ENCODE results near the gene APOBEC3A. TPM values are rescaled to one million over a fixed set of nuclear protein-coding genes. Genes with fewer than 3 reads are reported as not detected.
A peak's percentile ranks its signal among the peaks of the same experiment; 100 is the strongest.

The APOBEC3A gene
- total RNA-seq, 1 donor from 2014 or later: not detected

DNA sequence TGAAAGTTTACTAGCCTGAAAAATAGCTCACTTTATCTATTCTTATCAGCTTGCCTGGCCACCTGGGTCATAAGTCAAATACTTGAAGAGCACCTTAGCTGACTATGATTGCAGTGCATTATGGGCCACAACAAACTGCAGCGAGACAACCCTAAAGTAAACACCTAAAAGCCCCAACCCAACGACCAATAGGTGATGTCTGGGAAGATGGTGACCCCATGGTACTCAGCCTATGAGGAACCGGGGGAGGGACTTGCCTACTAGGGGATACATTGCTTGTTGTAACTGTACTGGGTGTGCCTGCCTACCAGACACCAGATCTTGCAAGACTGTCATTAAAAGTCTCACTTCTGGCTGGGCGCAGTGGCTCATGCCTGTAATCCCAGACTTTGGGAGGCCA is 35.6 kb upstream of the APOBEC3A start:
- H3K4me1 Mint-ChIP-seq (ENCODE audit: low read depth): peaks cover 25% of the 10 kb centered on the region
- DNase-seq (ENCODE audit: low spot score): no peak
- no peaks in the 10 kb centered on the region for H3K36me3 Mint-ChIP-seq (ENCODE audit: low read depth)
- H3K9me3 Mint-ChIP-seq (ENCODE audit: low read depth): no peaks in the 10 kb centered on the region
- H3K27ac Mint-ChIP-seq (ENCODE audit: unreplicated experiment): no peak overlapping the region
- H3K27me3 Mint-ChIP-seq (ENCODE audit: low read depth): peaks cover 24% of the 10 kb centered on the region
- TF ChIP-seq CTCF (IDR thresholded peaks at IDR 0.05): no peak
- H3K4me3 Mint-ChIP-seq (ENCODE audit: unreplicated experiment): no peak overlapping the region

DNA sequence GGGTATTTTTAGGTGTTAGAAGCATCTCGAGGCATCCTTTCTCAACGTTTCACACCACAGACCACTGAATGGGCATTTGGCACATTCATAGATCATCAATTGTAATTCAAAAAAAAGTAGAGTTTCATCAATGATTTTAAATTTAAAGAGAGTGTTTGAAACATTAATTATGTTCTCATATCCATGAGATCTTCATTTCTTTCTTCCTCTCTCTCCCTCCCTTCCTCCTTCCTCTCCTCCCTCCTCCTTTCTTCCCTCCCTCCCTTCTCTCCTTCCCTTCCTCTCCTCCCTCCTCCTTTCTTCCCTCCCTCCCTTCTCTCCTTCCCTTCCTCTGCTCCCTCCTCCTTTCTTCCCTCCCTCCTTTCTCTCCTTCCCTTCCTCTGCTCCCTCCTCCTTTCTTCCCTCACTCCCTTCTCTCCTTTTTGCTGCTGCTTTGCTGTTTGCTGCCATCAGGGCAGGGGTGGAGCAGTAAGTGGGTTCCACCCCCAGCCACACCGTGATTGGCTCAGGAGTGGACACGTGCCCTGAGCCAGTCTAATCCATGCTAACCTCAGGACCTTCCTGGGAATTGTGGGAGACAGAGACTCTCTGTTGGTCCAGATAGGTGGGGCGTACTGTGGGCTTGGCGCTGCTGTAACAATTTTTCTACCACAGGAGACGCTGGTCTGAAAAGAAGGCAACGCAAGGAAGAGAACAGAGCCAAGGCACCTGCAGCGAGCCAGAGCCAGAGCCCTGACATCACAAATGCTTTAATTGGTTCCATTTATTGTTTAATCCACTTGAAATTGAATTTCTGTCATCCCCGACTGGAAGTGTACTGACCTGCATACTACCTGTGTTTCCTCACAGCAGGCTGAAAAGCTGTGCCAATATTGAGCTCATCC is 33.7 kb upstream of the APOBEC3A start:
- no peaks in the 10 kb centered on the region for H3K9me3 Mint-ChIP-seq (ENCODE audit: low read depth)
- H3K36me3 Mint-ChIP-seq (ENCODE audit: low read depth): no peaks in the 10 kb centered on the region
- peak; percentile 35 for TF ChIP-seq CTCF (IDR thresholded peaks at IDR 0.05)
- H3K4me3 Mint-ChIP-seq (ENCODE audit: unreplicated experiment): peak overlapping the region; percentile 61
- peaks cover 21% of the 10 kb centered on the region for H3K27me3 Mint-ChIP-seq (ENCODE audit: low read depth)
- peak overlapping the region; percentile 95 for H3K27ac Mint-ChIP-seq (ENCODE audit: unreplicated experiment)
- peaks cover 30% of the 10 kb centered on the region for H3K4me1 Mint-ChIP-seq (ENCODE audit: low read depth)
- DNase-seq (ENCODE audit: low spot score): no peak

DNA sequence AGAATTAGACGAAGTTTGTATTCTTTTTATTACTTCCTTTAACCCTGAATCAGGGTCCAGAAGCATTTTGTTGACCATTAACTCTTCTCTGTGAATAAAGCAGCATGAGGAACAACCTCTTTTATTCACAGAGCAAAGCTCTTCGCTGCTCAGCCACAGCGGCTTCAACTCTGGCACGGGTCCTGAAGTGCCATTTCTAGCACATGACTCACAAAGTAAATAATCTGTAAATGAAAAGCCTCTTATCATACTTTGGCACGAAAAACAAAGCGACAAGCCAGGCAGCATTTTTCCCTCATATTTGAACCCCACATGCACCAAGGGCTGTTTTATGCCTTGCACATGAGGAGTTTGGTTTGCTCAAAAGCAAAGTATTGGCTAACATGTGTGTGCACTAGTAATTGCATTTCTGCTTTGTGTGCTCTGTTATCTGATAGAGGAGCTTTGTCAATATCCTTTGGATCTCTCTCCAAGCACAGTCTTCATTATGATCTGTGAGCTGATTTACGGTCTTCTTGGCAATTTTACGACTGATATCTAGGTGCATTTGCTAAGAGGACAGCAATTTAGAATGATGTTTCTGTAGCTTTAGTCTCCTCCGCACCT is 33.0 kb upstream of the APOBEC3A start:
- Mint-ChIP-seq H3K27me3 (ENCODE audit: low read depth) (peaks cover 18% of the 10 kb centered on the region), H3K36me3 (ENCODE audit: low read depth) (no peaks in the 10 kb centered on the region), H3K4me3 (ENCODE audit: unreplicated experiment) (peak overlapping the region; percentile 61), H3K4me1 (ENCODE audit: low read depth) (peaks cover 30% of the 10 kb centered on the region), H3K27ac (ENCODE audit: unreplicated experiment) (peak overlapping the region; percentile 95), H3K9me3 (ENCODE audit: low read depth) (no peaks in the 10 kb centered on the region)
- no peak for DNase-seq (ENCODE audit: low spot score)
- no peak for TF ChIP-seq CTCF (IDR thresholded peaks at IDR 0.05)

- Mint-ChIP-seq H3K4me3 (ENCODE audit: unreplicated experiment) (no peak overlapping the region), H3K27ac (ENCODE audit: unreplicated experiment) (no peak overlapping the region), H3K36me3 (ENCODE audit: low read depth) (no peaks in the 10 kb centered on the region), H3K9me3 (ENCODE audit: low read depth) (no peaks in the 10 kb centered on the region), H3K4me1 (ENCODE audit: low read depth) (peaks cover 30% of the 10 kb centered on the region), H3K27me3 (ENCODE audit: low read depth) (peaks cover 14% of the 10 kb centered on the region)
- no peak for DNase-seq (ENCODE audit: low spot score)
- no peak for TF ChIP-seq CTCF (IDR thresholded peaks at IDR 0.05)
These were observed 31.8 kb upstream of the APOBEC3A start for GRCh38 chr22:38925571-38926041.

- DNase-seq (ENCODE audit: low spot score): no peak
- Mint-ChIP-seq H3K4me3 (ENCODE audit: unreplicated experiment) (peak overlapping the region; percentile 69), H3K9me3 (ENCODE audit: low read depth) (no peaks in the 10 kb centered on the region), H3K36me3 (ENCODE audit: low read depth) (no peaks in the 10 kb centered on the region), H3K4me1 (ENCODE audit: low read depth) (peaks cover 30% of the 10 kb centered on the region), H3K27ac (ENCODE audit: unreplicated experiment) (peak overlapping the region; percentile 76), H3K27me3 (ENCODE audit: low read depth) (peaks cover 14% of the 10 kb centered on the region)
- peak; percentile 81 for TF ChIP-seq CTCF (IDR thresholded peaks at IDR 0.05)
These were observed 30.2 kb upstream of the APOBEC3A start for GRCh38 chr22:38927033-38927781.
